Measurements from ENCODE around the gene VPS8. TPM values are rescaled to one million over a fixed set of nuclear protein-coding genes. Genes with fewer than 3 reads are reported as not detected.

VPS8 gene
- total RNA-seq, 1 donor from 2014 or later = 38.9 TPM

- DNase-seq (ENCODE audit: low read depth in 2 of 2) = no peak
Measured at GRCh38 chr3:184812662-184813042, 686 bp downstream of the VPS8 start.

- DNase-seq (ENCODE audit: low read depth in 2 of 2) = no peak
Measured at GRCh38 chr3:184813357-184813756, 1.4 kb downstream of the VPS8 start.

DNA sequence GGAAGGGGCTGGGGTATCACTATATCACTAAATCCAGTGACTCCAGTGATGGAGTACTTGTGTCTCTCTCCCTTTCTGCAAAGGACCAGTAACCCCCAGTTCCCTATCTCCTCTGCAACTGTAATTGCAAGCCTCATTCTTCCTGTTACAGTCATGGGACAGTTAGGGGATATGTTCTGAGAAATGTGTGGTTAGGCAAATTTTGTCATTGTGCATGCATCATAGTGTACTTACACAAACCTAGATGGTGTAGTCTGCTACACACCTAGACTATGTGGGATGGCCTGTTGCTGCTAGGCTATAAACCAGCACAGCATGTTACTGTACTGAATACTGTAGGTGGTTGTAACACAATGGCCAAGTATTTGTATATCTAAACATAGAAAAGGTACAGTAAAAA is 2.2 kb downstream of the VPS8 start:
- DNase-seq (ENCODE audit: low read depth in 2 of 2) = no peak

- peak in 1 of 2 donors; percentile 20 for DNase-seq (ENCODE audit: low read depth in 2 of 2)
Measured at GRCh38 chr3:184815046-184815930, 3.3 kb downstream of the VPS8 start.

- no peak for DNase-seq (ENCODE audit: low read depth in 2 of 2)
Measured at GRCh38 chr3:184816614-184817013, 4.6 kb downstream of the VPS8 start.

GRCh38 chr3:184820525-184820924 is 8.6 kb downstream of the VPS8 start:
- DNase-seq (ENCODE audit: low read depth in 2 of 2) = no peak

GRCh38 chr3:184821034-184821433 is 9.1 kb downstream of the VPS8 start:
- DNase-seq (ENCODE audit: low read depth in 2 of 2) = no peak

GRCh38 chr3:184822081-184822480 is 10.1 kb downstream of the VPS8 start:
- DNase-seq (ENCODE audit: low read depth in 2 of 2) = no peak

DNA sequence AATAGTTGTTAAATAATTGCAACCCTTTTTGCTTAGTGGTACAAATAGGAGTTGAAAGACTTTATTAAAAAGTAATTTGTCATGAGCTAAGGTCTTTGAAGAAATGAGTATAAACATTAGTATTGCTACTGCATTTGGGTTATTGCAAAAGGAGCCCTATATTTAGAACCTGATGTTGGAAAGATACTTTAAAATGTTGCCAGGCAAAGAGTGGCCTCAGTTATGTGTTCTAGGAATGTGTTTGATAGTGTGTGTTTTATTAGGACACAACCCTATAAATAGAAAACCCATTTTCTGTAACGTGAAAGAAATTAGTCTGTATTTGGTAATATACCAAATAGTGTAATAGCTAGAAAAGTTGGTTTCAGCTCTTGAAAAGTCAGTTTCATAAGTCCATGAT is 10.7 kb downstream of the VPS8 start:
- DNase-seq (ENCODE audit: low read depth in 2 of 2) = no peak

- no peak for DNase-seq (ENCODE audit: low read depth in 2 of 2)
Measured at GRCh38 chr3:184823990-184824389, 12.0 kb downstream of the VPS8 start.

- DNase-seq (ENCODE audit: low read depth in 2 of 2) = no peak
Measured at GRCh38 chr3:184825121-184825820, 13.3 kb downstream of the VPS8 start.

- no peak for DNase-seq (ENCODE audit: low read depth in 2 of 2)
Measured at GRCh38 chr3:184827572-184827971, 15.6 kb downstream of the VPS8 start.

GRCh38 chr3:184832044-184832443 is 20.1 kb downstream of the VPS8 start:
- DNase-seq (ENCODE audit: low read depth in 2 of 2) = no peak

DNA sequence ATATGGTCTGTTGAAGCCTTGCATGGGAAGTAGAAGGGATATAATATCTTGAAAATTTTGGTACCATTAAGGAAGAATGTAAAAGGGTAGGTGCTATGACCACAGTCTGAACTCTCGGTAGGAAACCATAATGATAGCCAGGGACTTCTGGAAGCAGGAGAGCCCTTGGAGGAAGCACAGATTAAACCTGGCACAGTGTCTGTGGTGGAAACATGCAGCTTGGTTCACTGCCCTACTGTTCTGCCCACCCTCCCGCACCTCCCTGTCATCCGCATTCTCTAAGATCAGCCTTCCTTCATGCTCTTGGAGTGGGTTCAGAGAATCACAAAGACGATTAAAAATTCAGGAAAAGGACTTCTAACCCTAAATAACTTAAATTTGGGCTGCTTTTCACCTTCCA is 20.9 kb downstream of the VPS8 start:
- no peak for DNase-seq (ENCODE audit: low read depth in 2 of 2)

- no peak for DNase-seq (ENCODE audit: low read depth in 2 of 2)
Measured at GRCh38 chr3:184836090-184836822, 24.3 kb downstream of the VPS8 start.

- DNase-seq (ENCODE audit: low read depth in 2 of 2) = no peak
Measured at GRCh38 chr3:184842433-184842832, 30.5 kb downstream of the VPS8 start.

- DNase-seq (ENCODE audit: low read depth in 2 of 2) = no peak
Measured at GRCh38 chr3:184845819-184846218, 33.9 kb downstream of the VPS8 start.

- no peak for DNase-seq (ENCODE audit: low read depth in 2 of 2)
Measured at GRCh38 chr3:184846496-184846895, 34.5 kb downstream of the VPS8 start.

DNA sequence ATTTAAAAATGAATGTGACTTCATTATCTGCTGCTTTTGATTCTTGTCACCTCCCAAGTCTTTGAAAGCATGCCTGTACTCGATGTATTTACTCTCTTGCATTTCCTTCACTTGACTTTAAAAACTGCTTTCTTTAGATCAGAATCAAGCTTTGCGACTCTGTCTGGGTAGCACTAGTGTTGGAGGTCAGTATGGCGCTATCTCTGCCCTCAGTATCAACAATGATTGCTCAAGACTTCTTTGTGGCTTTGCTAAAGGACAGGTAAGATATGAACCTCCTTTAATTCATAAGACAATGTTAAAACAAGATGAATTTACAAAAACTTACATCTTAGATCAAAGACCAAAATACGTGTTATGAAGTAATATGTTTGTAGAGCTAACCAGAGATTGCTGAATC is 37.0 kb downstream of the VPS8 start:
- no peak for DNase-seq (ENCODE audit: low read depth in 2 of 2)

- DNase-seq (ENCODE audit: low read depth in 2 of 2) = no peak
Measured at GRCh38 chr3:184850201-184850600, 38.2 kb downstream of the VPS8 start.

DNA sequence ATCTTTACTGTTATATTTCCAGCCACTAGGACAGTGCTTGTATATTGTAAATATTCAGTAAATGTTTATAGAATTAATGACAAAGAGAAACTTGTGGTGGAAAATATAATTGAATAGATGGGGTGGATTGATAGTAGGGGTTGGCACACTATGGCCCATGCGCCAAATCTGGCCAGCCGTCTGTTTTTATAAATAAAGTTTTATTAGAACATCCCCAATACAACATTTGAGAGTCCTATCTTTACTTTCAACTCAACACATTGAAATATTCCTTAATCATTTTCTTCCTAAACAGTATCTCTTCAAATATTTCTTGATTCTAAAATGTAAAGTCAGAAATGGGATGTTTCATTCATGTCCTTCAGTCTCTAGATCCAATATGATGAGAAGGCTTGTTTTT is 45.1 kb downstream of the VPS8 start:
- DNase-seq (ENCODE audit: low read depth in 2 of 2) = no peak

DNA sequence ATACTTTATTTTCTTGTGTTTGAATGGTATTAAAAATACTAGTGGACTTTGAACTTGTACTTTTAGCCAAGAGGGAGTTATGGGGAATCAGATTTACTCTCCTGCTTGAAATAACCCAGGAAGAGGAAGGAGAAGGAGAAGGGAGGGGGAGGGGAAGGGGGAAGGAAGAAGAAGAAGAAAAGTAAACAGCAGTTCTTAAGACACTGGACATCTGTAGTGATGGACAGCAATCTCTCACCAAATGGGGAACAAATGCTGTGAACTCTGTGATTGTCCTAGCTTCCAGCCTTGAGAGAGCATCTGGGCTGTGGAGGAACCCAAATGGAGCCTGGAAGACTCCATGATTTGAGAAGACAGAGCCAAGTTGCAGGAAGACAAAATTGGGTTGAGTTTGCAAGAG is 52.0 kb downstream of the VPS8 start:
- DNase-seq (ENCODE audit: low read depth in 2 of 2) = no peak
